HCT116 (cell line): Measurements from ENCODE around the gene RUNX2.

Source experiments
- EZH2 ChIP-seq: fragments of 200-600 bp; sonication (generic); IDR thresholded peaks from 2 replicates; pipeline ENCODE4 v1.6.1; 2017; ENCODE audit warnings: antibody characterized with exemption, mixed run types
- EZH2phosphoT487 ChIP-seq: fragments of 200-600 bp; IDR thresholded peaks from 2 replicates; pipeline ENCODE4 v1.6.1; 2018; ENCODE audit warnings: antibody characterized with exemption, borderline replicate concordance
- JUND ChIP-seq: IDR thresholded peaks from 2 replicates; pipeline ENCODE4 v1.6.1; 2012
- POLR2A ChIP-seq: IDR thresholded peaks from 2 replicates; pipeline ENCODE4 v1.7.0; 2011; ENCODE audit warnings: borderline replicate concordance; ENCODE audit not compliant: insufficient read depth, insufficient read length; ENCODE audit errors: extremely low read depth
- SRF ChIP-seq: IDR thresholded peaks from 2 replicates; pipeline ENCODE4 v1.6.1; 2012; ENCODE audit warnings: low read depth
- ZFX ChIP-seq: fragments of 450-650 bp; IDR thresholded peaks from 2 replicates; pipeline ENCODE4 v1.6.1; 2017
- TF ChIP-seq, protein P1 (sequence below), 3 experiments: fragments of 200-600 bp in 1 of 3; sonication (generic) in 1 of 3; IDR thresholded peaks in 2 of 3; conservative IDR thresholded peaks in 1 of 3; 2 replicates each; pipeline ENCODE4 v1.5.1; 2012 to 2017; ENCODE audit warnings: low read depth in 2 of 3, low read length in 2 of 3, antibody characterized with exemption in 1 of 3, borderline replicate concordance in 1 of 3, control low read depth in 1 of 3, mild to moderate bottlenecking in 1 of 3, mixed read lengths in 1 of 3, mixed run types in 1 of 3, moderate library complexity in 1 of 3; ENCODE audit not compliant: insufficient read depth in 1 of 3
- TF ChIP-seq, protein P2 (sequence below): IDR thresholded peaks from 2 replicates; pipeline ENCODE4 v1.6.1; 2012; ENCODE audit warnings: low read depth

DNA sequence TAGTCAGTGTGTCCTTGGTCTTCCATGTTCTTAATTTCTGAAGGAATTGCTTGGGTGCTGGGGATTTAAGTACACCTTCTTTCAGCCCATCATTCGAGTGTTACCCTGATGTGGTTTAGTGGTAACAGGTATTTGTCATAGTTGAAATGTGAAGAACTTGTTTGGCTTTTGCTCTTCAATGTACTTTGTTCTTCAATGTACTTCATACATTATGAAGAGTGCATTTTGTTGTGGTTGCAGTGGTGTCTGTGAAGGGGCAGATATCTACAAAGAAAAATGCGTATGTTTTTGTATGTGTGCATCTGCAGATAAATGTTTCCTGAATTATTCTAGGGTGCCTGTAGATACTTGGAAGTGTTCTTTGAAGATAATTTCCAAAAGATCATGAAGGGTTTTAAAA is 160.8 kb downstream of the RUNX2 start:
- TF ChIP-seq SRF (no peak), ZFX (no peak), EZH2phosphoT487 (no peak), POLR2A (no peak), EZH2 (no peak), JUND (no peak)
- TF ChIP-seq, protein P1, sequence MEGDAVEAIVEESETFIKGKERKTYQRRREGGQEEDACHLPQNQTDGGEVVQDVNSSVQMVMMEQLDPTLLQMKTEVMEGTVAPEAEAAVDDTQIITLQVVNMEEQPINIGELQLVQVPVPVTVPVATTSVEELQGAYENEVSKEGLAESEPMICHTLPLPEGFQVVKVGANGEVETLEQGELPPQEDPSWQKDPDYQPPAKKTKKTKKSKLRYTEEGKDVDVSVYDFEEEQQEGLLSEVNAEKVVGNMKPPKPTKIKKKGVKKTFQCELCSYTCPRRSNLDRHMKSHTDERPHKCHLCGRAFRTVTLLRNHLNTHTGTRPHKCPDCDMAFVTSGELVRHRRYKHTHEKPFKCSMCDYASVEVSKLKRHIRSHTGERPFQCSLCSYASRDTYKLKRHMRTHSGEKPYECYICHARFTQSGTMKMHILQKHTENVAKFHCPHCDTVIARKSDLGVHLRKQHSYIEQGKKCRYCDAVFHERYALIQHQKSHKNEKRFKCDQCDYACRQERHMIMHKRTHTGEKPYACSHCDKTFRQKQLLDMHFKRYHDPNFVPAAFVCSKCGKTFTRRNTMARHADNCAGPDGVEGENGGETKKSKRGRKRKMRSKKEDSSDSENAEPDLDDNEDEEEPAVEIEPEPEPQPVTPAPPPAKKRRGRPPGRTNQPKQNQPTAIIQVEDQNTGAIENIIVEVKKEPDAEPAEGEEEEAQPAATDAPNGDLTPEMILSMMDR (IDR thresholded peaks at IDR 0.05 in 2 of 3, conservative IDR thresholded peaks at IDR 0.05 in 1 of 3; ENCODE audit: borderline replicate concordance in 1 of 3, insufficient read depth in 1 of 3, low read depth in 2 of 3, low read length in 2 of 3) = no peak
- TF ChIP-seq, protein P2, sequence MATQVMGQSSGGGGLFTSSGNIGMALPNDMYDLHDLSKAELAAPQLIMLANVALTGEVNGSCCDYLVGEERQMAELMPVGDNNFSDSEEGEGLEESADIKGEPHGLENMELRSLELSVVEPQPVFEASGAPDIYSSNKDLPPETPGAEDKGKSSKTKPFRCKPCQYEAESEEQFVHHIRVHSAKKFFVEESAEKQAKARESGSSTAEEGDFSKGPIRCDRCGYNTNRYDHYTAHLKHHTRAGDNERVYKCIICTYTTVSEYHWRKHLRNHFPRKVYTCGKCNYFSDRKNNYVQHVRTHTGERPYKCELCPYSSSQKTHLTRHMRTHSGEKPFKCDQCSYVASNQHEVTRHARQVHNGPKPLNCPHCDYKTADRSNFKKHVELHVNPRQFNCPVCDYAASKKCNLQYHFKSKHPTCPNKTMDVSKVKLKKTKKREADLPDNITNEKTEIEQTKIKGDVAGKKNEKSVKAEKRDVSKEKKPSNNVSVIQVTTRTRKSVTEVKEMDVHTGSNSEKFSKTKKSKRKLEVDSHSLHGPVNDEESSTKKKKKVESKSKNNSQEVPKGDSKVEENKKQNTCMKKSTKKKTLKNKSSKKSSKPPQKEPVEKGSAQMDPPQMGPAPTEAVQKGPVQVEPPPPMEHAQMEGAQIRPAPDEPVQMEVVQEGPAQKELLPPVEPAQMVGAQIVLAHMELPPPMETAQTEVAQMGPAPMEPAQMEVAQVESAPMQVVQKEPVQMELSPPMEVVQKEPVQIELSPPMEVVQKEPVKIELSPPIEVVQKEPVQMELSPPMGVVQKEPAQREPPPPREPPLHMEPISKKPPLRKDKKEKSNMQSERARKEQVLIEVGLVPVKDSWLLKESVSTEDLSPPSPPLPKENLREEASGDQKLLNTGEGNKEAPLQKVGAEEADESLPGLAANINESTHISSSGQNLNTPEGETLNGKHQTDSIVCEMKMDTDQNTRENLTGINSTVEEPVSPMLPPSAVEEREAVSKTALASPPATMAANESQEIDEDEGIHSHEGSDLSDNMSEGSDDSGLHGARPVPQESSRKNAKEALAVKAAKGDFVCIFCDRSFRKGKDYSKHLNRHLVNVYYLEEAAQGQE = no peak
